H9 (cell line): Measurements from ENCODE around the gene PASK. TPM values are rescaled to one million over a fixed set of nuclear protein-coding genes. Genes with fewer than 3 reads are reported as not detected.
"Not testable (repeated sequence)": the region's sequence is repeated elsewhere in the genome, so short reads cannot be mapped to it uniquely, and the experiment has no call there.

ENCODE experiments used
- DNase-seq: peaks from one replicate; pipeline ENCODE4 v3.0.0-alpha.2; 2017
- H2AFZ ChIP-seq: one replicate; pipeline ENCODE4 v1.6.1; 2013; ENCODE audit warnings: mild to moderate bottlenecking, low read length, control low read depth, moderate library complexity
- H2AK5ac ChIP-seq: 2 replicates; pipeline ENCODE4 v1.6.1; 2013; ENCODE audit warnings: low read length, control low read depth, mixed read lengths; ENCODE audit not compliant: insufficient read length
- H2BK120ac ChIP-seq: one replicate; pipeline ENCODE4 v1.6.1; 2013; ENCODE audit warnings: low read depth, mild to moderate bottlenecking, low read length, control low read depth, inconsistent platforms; ENCODE audit not compliant: poor library complexity, severe bottlenecking
- H2BK12ac ChIP-seq: 2 replicates; pipeline ENCODE4 v1.6.1; 2013; ENCODE audit warnings: low read length, control low read depth, mixed read lengths, low read depth; ENCODE audit not compliant: insufficient read length
- H2BK15ac ChIP-seq: 2 replicates; pipeline ENCODE4 v1.6.1; 2013; ENCODE audit warnings: low read depth, low read length, control low read depth
- H2BK20ac ChIP-seq: one replicate; pipeline ENCODE4 v1.6.1; 2013; ENCODE audit warnings: low read depth, mild to moderate bottlenecking, low read length, control low read depth, inconsistent platforms; ENCODE audit not compliant: poor library complexity, severe bottlenecking
- H2BK5ac ChIP-seq: 2 replicates; pipeline ENCODE4 v1.6.1; 2013; ENCODE audit warnings: low read length, control low read depth, mixed read lengths; ENCODE audit not compliant: insufficient read length
- H3K14ac ChIP-seq: 2 replicates; pipeline ENCODE4 v1.6.1; 2013; ENCODE audit warnings: low read length, control low read depth; ENCODE audit not compliant: insufficient read depth
- H3K18ac ChIP-seq: 2 replicates; pipeline ENCODE4 v1.6.1; 2013; ENCODE audit warnings: low read depth, mild to moderate bottlenecking, mixed read lengths, low read length, control low read depth; ENCODE audit not compliant: insufficient read length
- H3K23ac ChIP-seq: 2 replicates; pipeline ENCODE4 v1.6.1; 2013; ENCODE audit warnings: low read length, control low read depth, mixed read lengths, low read depth; ENCODE audit not compliant: insufficient read length
- H3K23me2 ChIP-seq: 2 replicates; pipeline ENCODE4 v1.6.1; 2013; ENCODE audit warnings: low read depth, mild to moderate bottlenecking, mixed read lengths, low read length, control low read depth; ENCODE audit not compliant: insufficient read length, poor library complexity, severe bottlenecking
- H3K27ac ChIP-seq: 2 replicates; pipeline ENCODE4 v1.5.1; 2013; ENCODE audit warnings: low read length, control low read depth, mixed read lengths, low read depth; ENCODE audit not compliant: insufficient read length
- H3K27me3 ChIP-seq: 2 replicates; pipeline ENCODE4 v1.6.1; 2013; ENCODE audit warnings: low read length, control low read depth, inconsistent platforms; ENCODE audit not compliant: insufficient read depth
- H3K4ac ChIP-seq: 2 replicates; pipeline ENCODE4 v1.6.1; 2013; ENCODE audit warnings: low read depth, mild to moderate bottlenecking, control low read depth, inconsistent platforms, low read length, moderate library complexity
- H3K4me1 ChIP-seq: 2 replicates; pipeline ENCODE4 v1.6.1; 2013; ENCODE audit warnings: low read length, control low read depth, inconsistent platforms; ENCODE audit not compliant: insufficient read depth
- H3K4me2 ChIP-seq: 2 replicates; pipeline ENCODE4 v1.6.1; 2013; ENCODE audit warnings: low read length, control low read depth, mixed read lengths; ENCODE audit not compliant: insufficient read length, insufficient read depth
- H3K56ac ChIP-seq: 2 replicates; pipeline ENCODE4 v1.6.1; 2013; ENCODE audit warnings: low read depth, mild to moderate bottlenecking, mixed read lengths, low read length, control low read depth; ENCODE audit not compliant: insufficient read length
- H3K79me1 ChIP-seq: 2 replicates; pipeline ENCODE4 v1.6.1; 2013; ENCODE audit warnings: low read depth, mild to moderate bottlenecking, moderate library complexity, low read length, control low read depth, inconsistent platforms; ENCODE audit not compliant: insufficient read depth, poor library complexity, severe bottlenecking
- H3K79me2 ChIP-seq: 2 replicates; pipeline ENCODE4 v1.6.1; 2013; ENCODE audit warnings: low read length, control low read depth, inconsistent platforms; ENCODE audit not compliant: insufficient read depth
- H3K9ac ChIP-seq: 2 replicates; pipeline ENCODE4 v1.6.1; 2013; ENCODE audit warnings: low read length, control low read depth, mixed read lengths; ENCODE audit not compliant: insufficient read length; ENCODE audit errors: extremely low read depth
- H3K9me3 ChIP-seq: one replicate; pipeline ENCODE4 v1.6.1; 2013; ENCODE audit warnings: low read depth, low read length, inconsistent platforms; ENCODE audit not compliant: control insufficient read depth
- H3T11ph ChIP-seq: one replicate; pipeline ENCODE4 v1.6.1; 2013; ENCODE audit warnings: mild to moderate bottlenecking, low read length, control low read depth, inconsistent platforms
- H4K20me1 ChIP-seq: one replicate; pipeline ENCODE4 v1.6.1; 2013; ENCODE audit not compliant: control insufficient read depth, insufficient read length, insufficient read depth
- H4K5ac ChIP-seq: 2 replicates; pipeline ENCODE4 v1.6.1; 2013; ENCODE audit warnings: low read depth, mild to moderate bottlenecking, mixed read lengths, low read length, control low read depth; ENCODE audit not compliant: insufficient read length
- H4K8ac ChIP-seq: replicated peaks from 2 replicates; pipeline ENCODE4 v1.6.1; 2013; ENCODE audit warnings: low read length, control low read depth, mixed read lengths, low read depth; ENCODE audit not compliant: insufficient read length
- H4K91ac ChIP-seq: 2 replicates; pipeline ENCODE4 v1.6.1; 2013; ENCODE audit warnings: low read depth, mild to moderate bottlenecking, moderate library complexity, mixed read lengths, low read length, control low read depth; ENCODE audit not compliant: insufficient read length
- H3K27ac Mint-ChIP-seq, 3 experiments: 2 replicates in 2 of 3; 3 replicates in 1 of 3; pipeline ENCODE4 v1.8.0; 2020 to 2021; ENCODE audit warnings: mixed read lengths in 3 of 3, mild to moderate bottlenecking in 1 of 3, moderate library complexity in 1 of 3
- H3K27me3 Mint-ChIP-seq: 2 replicates; pipeline ENCODE4 v1.8.0; 2021; ENCODE audit warnings: low read depth, mild to moderate bottlenecking, moderate library complexity, mixed read lengths
- H3K36me3 Mint-ChIP-seq, 3 experiments: 2 replicates in 2 of 3; 3 replicates in 1 of 3; pipeline ENCODE4 v1.8.0; 2020 to 2021; ENCODE audit warnings: low read depth in 3 of 3, mixed read lengths in 3 of 3; ENCODE audit not compliant: insufficient read depth in 1 of 3
- H3K4me1 Mint-ChIP-seq, 2 experiments: 2 replicates each; pipeline ENCODE4 v1.8.0; 2020; ENCODE audit warnings: mixed read lengths in 2 of 2
- H3K4me3 Mint-ChIP-seq, 2 experiments: 2 replicates in 1 of 2; 3 replicates in 1 of 2; pipeline ENCODE4 v1.8.0; 2020 to 2021; ENCODE audit warnings: mild to moderate bottlenecking in 2 of 2, mixed read lengths in 2 of 2, moderate library complexity in 1 of 2
- H3K9me3 Mint-ChIP-seq, 2 experiments: 2 replicates in 1 of 2; 3 replicates in 1 of 2; pipeline ENCODE4 v1.8.0; 2020; ENCODE audit warnings: mild to moderate bottlenecking in 2 of 2, mixed read lengths in 2 of 2, moderate library complexity in 1 of 2
- WGBS: extraction: QIAGEN DNeasy Blood & Tissue Kit; methylation state at CpG from one replicate; pipeline ENCODE4 v1.1.7; 2013; ENCODE audit warnings: missing lambda C conversion rate, low lambda C conversion rate, mixed read lengths; ENCODE audit not compliant: insufficient read length; ENCODE audit errors: extremely low coverage; 5-methylcytosine and 5-hydroxymethylcytosine counted together
- total RNA-seq: library from RNA; stranded (reverse); gene quantifications from 2 replicates; pipeline ENCODE4 v1.2.1, GENCODE V29; 2021
- TF ChIP-seq, protein P1 (sequence below): fragments of 200-600 bp; sonication (generic); conservative IDR thresholded peaks from 3 replicates; pipeline ENCODE4 v1.8.0; 2021; ENCODE audit warnings: antibody characterized with exemption, mild to moderate bottlenecking

Gene PASK
- total RNA-seq, 1 experiment from 2014 or later: 68.0 TPM

DNA sequence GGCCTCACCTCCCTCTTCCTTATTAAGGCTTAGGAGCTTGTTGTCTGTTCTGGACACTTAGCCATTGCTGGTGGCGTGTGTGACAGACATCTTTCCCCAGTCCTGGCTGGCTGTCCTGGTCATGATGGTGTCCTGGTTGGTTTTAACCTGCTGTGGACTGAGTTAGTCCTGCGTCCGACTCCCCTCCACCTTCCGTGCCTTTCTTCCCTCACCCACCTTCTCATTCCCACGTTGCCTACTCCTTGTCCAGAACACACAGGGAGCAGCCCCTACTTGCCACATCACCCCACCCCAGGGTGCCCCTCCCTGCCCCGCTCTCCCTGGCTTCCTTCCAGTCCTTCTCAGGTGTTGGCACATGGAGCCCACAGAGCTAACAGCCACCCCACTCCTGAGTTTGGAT is 48.7 kb upstream of the PASK start:
- no peak overlapping the region for H2BK15ac ChIP-seq
- no peak overlapping the region for H3K4me3 Mint-ChIP-seq
- peaks cover 0 to 4% of the 10 kb centered on the region in 2 experiments; a peak in 1 of 4 replicates for H3K4me1 Mint-ChIP-seq

DNA sequence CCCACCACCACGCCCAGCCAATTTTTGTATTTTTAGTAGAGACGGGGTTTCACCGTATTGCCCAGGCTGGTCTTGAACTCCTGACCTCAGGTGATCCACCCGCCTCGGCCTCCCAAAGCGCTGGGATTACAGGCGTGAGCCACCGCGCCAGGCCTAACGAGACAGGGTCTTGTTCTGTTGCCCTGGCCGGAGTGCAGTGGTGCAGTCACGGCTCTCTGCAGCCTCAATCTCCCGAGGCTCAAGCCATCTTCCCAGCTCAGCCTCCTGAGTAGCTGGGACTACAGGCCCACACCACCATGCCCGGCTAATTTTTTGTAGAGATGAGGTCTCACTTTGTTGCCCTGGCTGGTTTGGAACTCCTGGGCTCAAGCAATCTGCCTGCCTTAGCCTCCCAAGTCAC is 48.0 kb upstream of the PASK start:
- H3K36me3 Mint-ChIP-seq, H3K4me3 Mint-ChIP-seq, H4K5ac ChIP-seq, H2BK5ac ChIP-seq, H2AK5ac ChIP-seq, H3K27ac ChIP-seq, H4K8ac ChIP-seq, H3K18ac ChIP-seq, H2BK12ac ChIP-seq, H3K27ac Mint-ChIP-seq, H2BK120ac ChIP-seq, H3K23ac ChIP-seq, H3T11ph ChIP-seq, H4K20me1 ChIP-seq, H3K14ac ChIP-seq, H3K4me2 ChIP-seq, H3K9me3 ChIP-seq, H3K4me1 ChIP-seq, H2AFZ ChIP-seq, DNase-seq, H3K4ac ChIP-seq, H2BK15ac ChIP-seq, H3K79me2 ChIP-seq, H3K4me1 Mint-ChIP-seq, H2BK20ac ChIP-seq, H3K9ac ChIP-seq, H3K9me3 Mint-ChIP-seq, H4K91ac ChIP-seq, H3K79me1 ChIP-seq, H3K27me3 Mint-ChIP-seq, H3K56ac ChIP-seq, H3K23me2 ChIP-seq, H3K27me3 ChIP-seq: not testable (repeated sequence)
- WGBS: no CpG with 5 or more reads among the region's 14 CpGs

More for the DNA sequence above, 48.7 kb upstream of the PASK start:
- Histone ChIP-seq H3K79me2 (no peaks in the 10 kb centered on the region), H2AK5ac (no peak overlapping the region), H4K20me1 (no peaks in the 10 kb centered on the region), H3K4me1 (no peaks in the 10 kb centered on the region), H2BK5ac (no peak overlapping the region), H3K9ac (no peak overlapping the region), H3K9me3 (no peaks in the 10 kb centered on the region), H2BK20ac (no peak overlapping the region), H2BK120ac (no peak overlapping the region), H3K56ac (no peak overlapping the region), H3K79me1 (no peaks in the 10 kb centered on the region), H3K18ac (no peak overlapping the region), H2AFZ (no peak overlapping the region), H4K8ac (no peak overlapping the region), H4K91ac (no peak overlapping the region), H3K4me2 (no peak overlapping the region), H3K23ac (no peak overlapping the region), H3K27ac (no peak overlapping the region), H3K23me2 (no peaks in the 10 kb centered on the region), H3T11ph (no peak overlapping the region), H2BK12ac (no peak overlapping the region), H3K14ac (no peak overlapping the region), H4K5ac (no peak overlapping the region), H3K27me3 (no peaks in the 10 kb centered on the region), H3K4ac (no peak overlapping the region)
- Mint-ChIP-seq H3K27ac (no peak overlapping the region), H3K36me3 (no peaks in the 10 kb centered on the region), H3K9me3 (no peaks in the 10 kb centered on the region), H3K27me3 (no peaks in the 10 kb centered on the region; the same call in 1 of the 2 replicates)
- TF ChIP-seq, protein P1, sequence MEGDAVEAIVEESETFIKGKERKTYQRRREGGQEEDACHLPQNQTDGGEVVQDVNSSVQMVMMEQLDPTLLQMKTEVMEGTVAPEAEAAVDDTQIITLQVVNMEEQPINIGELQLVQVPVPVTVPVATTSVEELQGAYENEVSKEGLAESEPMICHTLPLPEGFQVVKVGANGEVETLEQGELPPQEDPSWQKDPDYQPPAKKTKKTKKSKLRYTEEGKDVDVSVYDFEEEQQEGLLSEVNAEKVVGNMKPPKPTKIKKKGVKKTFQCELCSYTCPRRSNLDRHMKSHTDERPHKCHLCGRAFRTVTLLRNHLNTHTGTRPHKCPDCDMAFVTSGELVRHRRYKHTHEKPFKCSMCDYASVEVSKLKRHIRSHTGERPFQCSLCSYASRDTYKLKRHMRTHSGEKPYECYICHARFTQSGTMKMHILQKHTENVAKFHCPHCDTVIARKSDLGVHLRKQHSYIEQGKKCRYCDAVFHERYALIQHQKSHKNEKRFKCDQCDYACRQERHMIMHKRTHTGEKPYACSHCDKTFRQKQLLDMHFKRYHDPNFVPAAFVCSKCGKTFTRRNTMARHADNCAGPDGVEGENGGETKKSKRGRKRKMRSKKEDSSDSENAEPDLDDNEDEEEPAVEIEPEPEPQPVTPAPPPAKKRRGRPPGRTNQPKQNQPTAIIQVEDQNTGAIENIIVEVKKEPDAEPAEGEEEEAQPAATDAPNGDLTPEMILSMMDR: no peak
- no CpG with 5 or more reads among the region's 6 CpGs for WGBS
- DNase-seq: no peak
